IMR-90 (cell line): ENCODE data around the gene AGPS. TPM values are rescaled to one million over a fixed set of nuclear protein-coding genes. Genes with fewer than 3 reads are reported as not detected.

Source experiments
- ATAC-seq: fragments of 200-7000 bp; cut with Tn5 transposase; 2 replicates; pipeline ENCODE4 v1.9.1; 2020; ENCODE audit warnings: low read depth, mild to moderate bottlenecking, moderate library complexity
- BruUV-seq: library from RNA; stranded (reverse); fragments of 400-500 nt; replicated peaks from 2 replicates; lab custom pipeline; 2021; lab: Mats Ljungman, UMichigan
- CTCF ChIA-PET: fragments of 300-600 bp; formaldehyde crosslinking; extraction: SDS; loops from one replicate; lab custom pipeline; 2021; ENCODE audit warnings: antibody characterized with exemption; lab: Yijun Ruan, JAX
- POLR2A ChIA-PET: fragments of 300-600 bp; sonication (Branson Sonifier 250); formaldehyde crosslinking; loops from one replicate; lab custom pipeline; 2022; ENCODE audit warnings: antibody characterized with exemption; ENCODE audit not compliant: unreplicated experiment; lab: Charles Lee
- DNase-seq: peaks from one replicate; pipeline ENCODE4 v3.0.0; 2013
- H2AFZ ChIP-seq: replicated peaks from 2 replicates; pipeline ENCODE3; 2013; ENCODE audit warnings: low read length, mild to moderate bottlenecking; ENCODE audit not compliant: poor library complexity
- H2AK5ac ChIP-seq: 2 replicates; pipeline ENCODE4 v1.6.1; 2013; ENCODE audit warnings: low read depth, low read length, inconsistent platforms
- H2AK9ac ChIP-seq: replicated peaks from 2 replicates; pipeline ENCODE3; 2013; ENCODE audit warnings: mild to moderate bottlenecking, low read depth, low read length, moderate library complexity; ENCODE audit not compliant: poor library complexity
- H2BK120ac ChIP-seq: 2 replicates; pipeline ENCODE4 v1.6.1; 2013; ENCODE audit warnings: low read depth, low read length, inconsistent platforms
- H2BK15ac ChIP-seq: 3 replicates; pipeline ENCODE4 v1.6.1; 2013; ENCODE audit warnings: low read depth, low read length, inconsistent platforms
- H2BK20ac ChIP-seq: 2 replicates; pipeline ENCODE4 v1.6.1; 2013; ENCODE audit warnings: low read depth, mild to moderate bottlenecking, inconsistent platforms, low read length, moderate library complexity
- H2BK5ac ChIP-seq: 2 replicates; pipeline ENCODE4 v1.6.1; 2013; ENCODE audit warnings: mild to moderate bottlenecking, low read depth, low read length, inconsistent platforms; ENCODE audit not compliant: poor library complexity, severe bottlenecking
- H3K14ac ChIP-seq: replicated peaks from 2 replicates; pipeline ENCODE4 v1.6.1; 2013; ENCODE audit warnings: low read depth, low read length, inconsistent platforms
- H3K18ac ChIP-seq: 2 replicates; pipeline ENCODE4 v1.6.1; 2013; ENCODE audit warnings: low read depth, low read length, control low read depth
- H3K23ac ChIP-seq: 2 replicates; pipeline ENCODE4 v1.6.1; 2013; ENCODE audit warnings: low read depth, low read length, inconsistent platforms
- H3K27ac ChIP-seq: 2 replicates; pipeline ENCODE4 v1.5.1; 2013; ENCODE audit warnings: mild to moderate bottlenecking, control low read depth, low read length; ENCODE audit not compliant: insufficient read depth
- H3K27me3 ChIP-seq: 2 replicates; pipeline ENCODE4 v1.6.1; 2013; ENCODE audit warnings: low read length; ENCODE audit not compliant: control insufficient read depth, insufficient read depth
- H3K36me3 ChIP-seq: 2 replicates; pipeline ENCODE4 v1.6.1; 2013; ENCODE audit warnings: low read length, mixed read lengths; ENCODE audit not compliant: control insufficient read depth, insufficient read depth
- H3K4ac ChIP-seq: 2 replicates; pipeline ENCODE4 v1.6.1; 2013; ENCODE audit warnings: low read depth, low read length, inconsistent platforms
- H3K4me1 ChIP-seq: 2 replicates; pipeline ENCODE4 v1.6.1; 2013; ENCODE audit warnings: low read length, mixed read lengths; ENCODE audit not compliant: control insufficient read depth, insufficient read depth
- H3K4me2 ChIP-seq: 2 replicates; pipeline ENCODE4 v1.6.1; 2013; ENCODE audit warnings: low read depth, mild to moderate bottlenecking, control low read depth, low read length, moderate library complexity
- H3K4me3 ChIP-seq: 2 replicates; pipeline ENCODE4 v1.5.1; 2013; ENCODE audit warnings: low read depth, mild to moderate bottlenecking, control low read depth, low read length, moderate library complexity; ENCODE audit not compliant: insufficient read depth
- H3K56ac ChIP-seq: 2 replicates; pipeline ENCODE4 v1.6.1; 2013; ENCODE audit warnings: low read length, inconsistent platforms; ENCODE audit not compliant: insufficient read depth; ENCODE audit errors: extremely low read depth
- H3K79me1 ChIP-seq, 2 experiments: 2 replicates each; pipeline ENCODE4 v1.6.1; 2013; ENCODE audit warnings: low read length in 2 of 2, inconsistent platforms in 1 of 2, low read depth in 1 of 2
- H3K9ac ChIP-seq: 2 replicates; pipeline ENCODE4 v1.6.1; 2013; ENCODE audit warnings: low read depth, low read length, control low read depth
- H3K9me1 ChIP-seq: 2 replicates; pipeline ENCODE4 v1.6.1; 2013; ENCODE audit warnings: low read length, inconsistent platforms; ENCODE audit not compliant: insufficient read depth
- H3K9me3 ChIP-seq: 2 replicates; pipeline ENCODE4 v1.6.1; 2013; ENCODE audit warnings: low read length; ENCODE audit not compliant: control insufficient read depth, insufficient read depth
- H4K20me1 ChIP-seq: 2 replicates; pipeline ENCODE4 v1.6.1; 2013; ENCODE audit warnings: low read length, inconsistent platforms; ENCODE audit not compliant: insufficient read depth
- H4K5ac ChIP-seq: 2 replicates; pipeline ENCODE4 v1.6.1; 2013; ENCODE audit warnings: mild to moderate bottlenecking, low read depth, low read length, control low read depth
- H4K8ac ChIP-seq, 2 experiments: 2 replicates each; pipeline ENCODE4 v1.6.1; 2013; ENCODE audit warnings: low read depth in 2 of 2, low read length in 2 of 2, control low read depth in 1 of 2, inconsistent platforms in 1 of 2
- H4K91ac ChIP-seq: 2 replicates; pipeline ENCODE4 v1.6.1; 2013; ENCODE audit warnings: low read depth, low read length, inconsistent platforms; ENCODE audit not compliant: insufficient read depth
- CEBPB ChIP-seq: IDR thresholded peaks from 2 replicates; pipeline ENCODE4 v1.6.1; 2012; ENCODE audit warnings: low read depth, low read length, improper control_type of control experiment
- CHD1 ChIP-seq: IDR thresholded peaks from 2 replicates; pipeline ENCODE4 v1.6.1; 2012; ENCODE audit warnings: low read depth, low read length, improper control_type of control experiment
- CTCF ChIP-seq: conservative IDR thresholded peaks from 2 replicates; pipeline ENCODE4 v1.5.1; 2012; ENCODE audit warnings: mild to moderate bottlenecking, low read depth, low read length, improper control_type of control experiment
- MAZ ChIP-seq: IDR thresholded peaks from 2 replicates; pipeline ENCODE4 v1.6.1; 2012; ENCODE audit warnings: low read depth, mild to moderate bottlenecking, low read length, improper control_type of control experiment, moderate library complexity, borderline replicate concordance
- MXI1 ChIP-seq: IDR thresholded peaks from 2 replicates; pipeline ENCODE4 v1.6.1; 2012; ENCODE audit warnings: low read depth, mild to moderate bottlenecking, low read length, moderate library complexity, borderline replicate concordance
- POLR2A ChIP-seq: IDR thresholded peaks from 2 replicates; pipeline ENCODE4 v1.6.1; 2012; ENCODE audit warnings: mild to moderate bottlenecking, low read depth, low read length
- RCOR1 ChIP-seq: IDR thresholded peaks from 2 replicates; pipeline ENCODE4 v1.6.1; 2012; ENCODE audit warnings: mild to moderate bottlenecking, low read length, improper control_type of control experiment; ENCODE audit not compliant: insufficient replicate concordance
- WGBS, 2 experiments: methylation state at CpG; one replicate each; pipeline versions ENCODE4 v1.1.5 to v1.1.7; 2013; ENCODE audit warnings: missing lambda C conversion rate in 2 of 2; ENCODE audit not compliant: insufficient read length in 1 of 2; ENCODE audit errors: extremely low coverage in 2 of 2; 5-methylcytosine and 5-hydroxymethylcytosine counted together
- dilution Hi-C: fragments of 300-500 bp; cut with HindIII; formaldehyde crosslinking; loops from one replicate; pipeline ENCODE4 v1.14.3; 2018; ENCODE audit warnings: low sequenced_read_pairs; ENCODE audit not compliant: unreplicated experiment
- in situ Hi-C: fragments of 300-500 bp; cut with MboI; formaldehyde crosslinking; loops from 3 replicates; pipeline ENCODE4 v1.14.3; 2019; ENCODE audit warnings: low sequenced_read_pairs, inconsistent platforms, mixed read lengths
- intact Hi-C: fragments of 100-400 bp; cut with micrococcal nuclease; formaldehyde crosslinking; loops from 2 replicates; pipeline ENCODE4 v1.10.0; 2022
- polyA plus RNA-seq, 3 experiments: library from polyadenylated mRNA; depleted of rRNA; stranded (reverse); fragments of >200 nt; gene quantifications; 2 replicates each; pipeline ENCODE4 v1.2.3, GENCODE V29; 2012; ENCODE audit warnings: low replicate concordance in 1 of 3
- total RNA-seq: library from RNA; depleted of rRNA; stranded (reverse); fragments of >200 nt; gene quantifications from 2 replicates; pipeline ENCODE4 v1.2.3, GENCODE V29; 2012
- TF ChIP-seq, protein P1 (sequence below): fragments of 150-350 bp; IDR thresholded peaks from 2 replicates; pipeline ENCODE4 v1.6.1; 2016; ENCODE audit warnings: low read depth, mild to moderate bottlenecking, low read length, moderate library complexity, borderline replicate concordance

AGPS gene
- total and polyA plus RNA-seq, 2 of the 4 experiments (the other 2 are of a cell fraction), result 6.6 to 18.6 TPM

GRCh38 chr2:177520324-177520723, 127.8 kb downstream of the AGPS start:
- TF ChIP-seq POLR2A, result no peak
- no peak for TF ChIP-seq CTCF
- TF ChIP-seq MAZ, result no peak
- TF ChIP-seq RCOR1, result no peak
- TF ChIP-seq, protein P1, sequence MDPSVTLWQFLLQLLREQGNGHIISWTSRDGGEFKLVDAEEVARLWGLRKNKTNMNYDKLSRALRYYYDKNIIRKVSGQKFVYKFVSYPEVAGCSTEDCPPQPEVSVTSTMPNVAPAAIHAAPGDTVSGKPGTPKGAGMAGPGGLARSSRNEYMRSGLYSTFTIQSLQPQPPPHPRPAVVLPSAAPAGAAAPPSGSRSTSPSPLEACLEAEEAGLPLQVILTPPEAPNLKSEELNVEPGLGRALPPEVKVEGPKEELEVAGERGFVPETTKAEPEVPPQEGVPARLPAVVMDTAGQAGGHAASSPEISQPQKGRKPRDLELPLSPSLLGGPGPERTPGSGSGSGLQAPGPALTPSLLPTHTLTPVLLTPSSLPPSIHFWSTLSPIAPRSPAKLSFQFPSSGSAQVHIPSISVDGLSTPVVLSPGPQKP, result no peak
- TF ChIP-seq CEBPB, result no peak
- no peak for TF ChIP-seq MXI1
- TF ChIP-seq CHD1, result no peak
- no peak overlapping the region for H4K8ac ChIP-seq
- in situ Hi-C loops (no loop called here), intact Hi-C loops (no loop called here), dilution Hi-C loops (no loop called here)
- no peaks in the 10 kb centered on the region; a peak in 1 of 4 replicates for H3K79me1 ChIP-seq
- no peaks in the 10 kb centered on the region for H3K27me3 ChIP-seq
- no peak overlapping the region for H3K4me3 ChIP-seq
- no peak overlapping the region for H4K91ac ChIP-seq
- H2BK20ac ChIP-seq, result no peak overlapping the region
- no peak overlapping the region for H3K27ac ChIP-seq
- ATAC-seq, result no peak
- WGBS, 2 experiments, result 83% methylated on average over 1 of the region's 2 CpGs; no CpG with 5 or more reads in 1 of the 2 experiments
- H3K18ac ChIP-seq, result no peak overlapping the region
- H3K9me3 ChIP-seq, result no peaks in the 10 kb centered on the region
- no peak overlapping the region for H4K5ac ChIP-seq
- H3K9ac ChIP-seq, result no peak overlapping the region
- peaks cover 2% of the 10 kb centered on the region; the same call in 1 of the 2 replicates for H3K4me1 ChIP-seq
- no peak overlapping the region for H2AK9ac ChIP-seq
- H3K36me3 ChIP-seq, result peaks cover 1% of the 10 kb centered on the region; the same call in 1 of the 2 replicates
- H3K14ac ChIP-seq, result no peak overlapping the region
- no peak overlapping the region for H2BK15ac ChIP-seq
- no peak for DNase-seq
- BruUV-seq, result no TSS peak
- ChIA-PET CTCF (interaction anchor here (0.9 to 1.7 kb wide), 2 partner anchors 30 to 83 kb away, joined by 4 read pairs; no protein-coding TSS in a partner anchor), POLR2A (no interaction called here)
- H2AFZ ChIP-seq, result no peak overlapping the region
- no peak overlapping the region for H3K23ac ChIP-seq
- no peak overlapping the region for H3K4me2 ChIP-seq
- H3K56ac ChIP-seq, result no peak overlapping the region
- no peak overlapping the region for H2BK120ac ChIP-seq
- H3K4ac ChIP-seq, result no peak overlapping the region
- H3K9me1 ChIP-seq, result no peaks in the 10 kb centered on the region
- no peaks in the 10 kb centered on the region for H4K20me1 ChIP-seq
- no peak overlapping the region for H2BK5ac ChIP-seq
- H2AK5ac ChIP-seq, result no peak overlapping the region
